BJ (cell line): ENCODE results near the gene R3HDM2. TPM values are rescaled to one million over a fixed set of nuclear protein-coding genes. Genes with fewer than 3 reads are reported as not detected.

Source experiments
- CTCF ChIA-PET: fragments of 350-600 bp; formaldehyde crosslinking; extraction: SDS; loops from one replicate; lab custom pipeline; 2021; ENCODE audit warnings: antibody characterized with exemption, inconsistent platforms; lab: Yijun Ruan, JAX
- POLR2A ChIA-PET: fragments of 300-600 bp; sonication (Branson Sonifier 250); formaldehyde crosslinking; extraction: SDS; loops from one replicate; lab custom pipeline; 2021; ENCODE audit warnings: antibody characterized with exemption; lab: Charles Lee
- DNase-seq: peaks from one replicate; pipeline ENCODE4 v3.0.0-alpha.2; 2011; ENCODE audit warnings: low read depth
- H3K27me3 ChIP-seq: 2 replicates; pipeline ENCODE4 v1.6.0; 2011; ENCODE audit warnings: low read length; ENCODE audit not compliant: control insufficient read depth, insufficient read depth
- H3K36me3 ChIP-seq: 2 replicates; pipeline ENCODE4 v1.5.1; 2011; ENCODE audit warnings: low read length; ENCODE audit not compliant: control insufficient read depth, insufficient read depth
- H3K4me3 ChIP-seq: 2 replicates; pipeline ENCODE4 v1.5.1; 2011; ENCODE audit warnings: low read depth, mild to moderate bottlenecking, control low read depth, low read length
- polyA plus RNA-seq: library from polyadenylated mRNA; depleted of rRNA; stranded (reverse); fragments of >200 nt; gene quantifications from 2 replicates; pipeline ENCODE4 v1.2.3, GENCODE V29; 2011
- TF ChIP-seq, protein P1 (sequence below): IDR thresholded peaks from 2 replicates; pipeline ENCODE4 v1.5.1; 2011; ENCODE audit warnings: low read depth, mild to moderate bottlenecking, control low read depth, inconsistent platforms, low read length, moderate library complexity; ENCODE audit not compliant: insufficient read depth

Gene R3HDM2
- polyA plus RNA-seq, 1 experiment: 27.4 TPM

DNA sequence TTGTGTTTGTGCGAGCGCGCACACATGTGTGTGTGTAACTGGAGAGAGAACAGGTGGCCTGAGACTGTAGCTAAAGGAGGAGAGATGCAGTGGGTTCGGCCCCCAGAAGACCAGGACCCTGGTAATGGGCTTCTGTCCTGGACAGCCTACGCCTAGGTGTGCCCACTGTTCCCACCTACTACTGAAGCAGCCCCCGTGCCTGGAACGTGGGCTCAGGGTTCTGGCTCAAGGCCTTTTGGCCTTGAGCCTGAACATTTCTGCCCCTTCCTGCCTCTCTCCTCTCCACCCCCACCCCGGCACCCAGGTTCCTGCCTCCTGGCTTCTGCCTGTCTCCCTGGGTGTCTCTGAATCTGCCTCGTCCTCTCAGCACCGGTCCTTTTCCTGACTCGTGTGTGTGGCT is 215.8 kb downstream of the R3HDM2 start:
- TF ChIP-seq, protein P1, sequence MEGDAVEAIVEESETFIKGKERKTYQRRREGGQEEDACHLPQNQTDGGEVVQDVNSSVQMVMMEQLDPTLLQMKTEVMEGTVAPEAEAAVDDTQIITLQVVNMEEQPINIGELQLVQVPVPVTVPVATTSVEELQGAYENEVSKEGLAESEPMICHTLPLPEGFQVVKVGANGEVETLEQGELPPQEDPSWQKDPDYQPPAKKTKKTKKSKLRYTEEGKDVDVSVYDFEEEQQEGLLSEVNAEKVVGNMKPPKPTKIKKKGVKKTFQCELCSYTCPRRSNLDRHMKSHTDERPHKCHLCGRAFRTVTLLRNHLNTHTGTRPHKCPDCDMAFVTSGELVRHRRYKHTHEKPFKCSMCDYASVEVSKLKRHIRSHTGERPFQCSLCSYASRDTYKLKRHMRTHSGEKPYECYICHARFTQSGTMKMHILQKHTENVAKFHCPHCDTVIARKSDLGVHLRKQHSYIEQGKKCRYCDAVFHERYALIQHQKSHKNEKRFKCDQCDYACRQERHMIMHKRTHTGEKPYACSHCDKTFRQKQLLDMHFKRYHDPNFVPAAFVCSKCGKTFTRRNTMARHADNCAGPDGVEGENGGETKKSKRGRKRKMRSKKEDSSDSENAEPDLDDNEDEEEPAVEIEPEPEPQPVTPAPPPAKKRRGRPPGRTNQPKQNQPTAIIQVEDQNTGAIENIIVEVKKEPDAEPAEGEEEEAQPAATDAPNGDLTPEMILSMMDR: no peak
- ChIA-PET CTCF (interaction anchor here (0.5 to 14.9 kb wide), 11 partner anchors 8 to 238 kb away, joined by 3 to 334 read pairs (median 21); partner anchors contain the start of genes SHMT2 and STAC3), POLR2A (interaction anchor here (0.6 kb wide), 1 partner anchor 41 kb away, joined by 3 read pairs; no protein-coding TSS in a partner anchor)
- peaks cover 9% of the 10 kb centered on the region for H3K27me3 ChIP-seq
- H3K4me3 ChIP-seq: no peak overlapping the region
- peaks cover 22% of the 10 kb centered on the region for H3K36me3 ChIP-seq
- no peak for DNase-seq

DNA sequence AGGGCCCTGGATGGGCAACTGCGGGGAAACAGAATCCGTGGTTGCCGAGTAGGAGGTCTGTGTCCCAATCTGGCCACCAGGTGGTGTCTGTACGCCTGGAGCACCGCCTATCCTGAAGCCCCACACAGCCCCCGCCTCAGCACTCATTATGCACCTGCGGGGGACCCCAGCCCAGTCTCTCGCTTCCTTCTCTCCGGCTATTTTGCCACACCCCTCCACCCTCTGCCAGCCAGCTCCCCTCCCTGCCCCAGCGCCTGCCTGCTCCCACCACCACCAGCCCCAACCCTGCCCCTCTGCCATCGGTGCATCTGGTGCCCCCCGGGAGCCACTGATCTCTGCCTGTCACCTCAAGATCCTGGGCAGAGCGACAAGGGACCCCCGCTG is 216.5 kb downstream of the R3HDM2 start:
- Histone ChIP-seq H3K4me3 (no peak overlapping the region), H3K27me3 (peaks cover 4% of the 10 kb centered on the region; the same call in 1 of the 2 replicates), H3K36me3 (peaks cover 28% of the 10 kb centered on the region)
- ChIA-PET POLR2A (interaction anchor here (0.8 kb wide), 1 partner anchor 15 kb away, joined by 3 read pairs; the partner anchor contains the start of gene SHMT2), CTCF (interaction anchor here (0.7 to 14.9 kb wide), 26 partner anchors 9 to 248 kb away, joined by 3 to 334 read pairs (median 4); partner anchors contain the start of genes GLI1, INHBE, NEMP1 and SHMT2)
- DNase-seq: no peak
- TF ChIP-seq, protein P1: peak; percentile 74

DNA sequence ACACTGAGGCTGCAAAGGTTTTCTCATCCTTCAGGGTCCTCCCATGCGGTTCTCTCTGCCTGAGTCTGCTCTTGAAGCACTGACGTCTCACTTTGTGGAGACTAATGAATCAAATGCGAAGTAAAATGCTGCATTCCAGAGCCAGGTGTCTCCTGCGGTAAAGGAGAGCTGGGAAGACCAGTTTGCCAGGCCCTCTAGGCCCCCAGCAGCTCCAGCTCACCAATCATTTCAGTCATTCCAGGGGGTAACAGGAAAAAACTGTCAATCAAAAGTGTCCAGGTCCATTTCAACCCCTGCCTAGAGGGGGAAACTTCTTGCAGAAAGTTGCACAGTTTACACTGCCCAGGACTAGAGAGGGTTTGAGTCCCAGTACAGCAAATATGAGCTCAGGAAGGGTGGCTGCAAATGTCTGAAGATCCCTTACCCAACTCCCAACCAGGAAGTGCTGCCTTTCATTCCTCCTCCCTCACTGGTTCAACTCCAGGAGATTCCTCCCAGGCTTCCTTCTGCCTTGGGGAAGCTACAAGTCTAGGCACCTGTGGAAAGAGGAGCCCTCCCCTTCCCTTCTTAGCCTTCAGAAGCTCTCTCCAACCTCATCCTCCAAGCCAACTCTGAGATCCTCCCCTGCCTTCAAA is 217.0 kb downstream of the R3HDM2 start:
- POLR2A ChIA-PET: interaction anchor here (0.6 to 1.0 kb wide), 4 partner anchors 16 to 26 kb away, joined by 3 to 12 read pairs (median 6); partner anchors contain the start of gene SHMT2
- Histone ChIP-seq H3K36me3 (peaks cover 32% of the 10 kb centered on the region), H3K27me3 (peaks cover 4% of the 10 kb centered on the region; the same call in 1 of the 2 replicates), H3K4me3 (no peak overlapping the region)
- TF ChIP-seq, protein P1: no peak
- no peak for DNase-seq
- CTCF ChIA-PET: interaction anchor here (0.7 to 14.9 kb wide), 28 partner anchors 10 to 249 kb away, joined by 3 to 334 read pairs (median 4); partner anchors contain the start of genes GLI1, INHBE, NEMP1 and SHMT2

DNA sequence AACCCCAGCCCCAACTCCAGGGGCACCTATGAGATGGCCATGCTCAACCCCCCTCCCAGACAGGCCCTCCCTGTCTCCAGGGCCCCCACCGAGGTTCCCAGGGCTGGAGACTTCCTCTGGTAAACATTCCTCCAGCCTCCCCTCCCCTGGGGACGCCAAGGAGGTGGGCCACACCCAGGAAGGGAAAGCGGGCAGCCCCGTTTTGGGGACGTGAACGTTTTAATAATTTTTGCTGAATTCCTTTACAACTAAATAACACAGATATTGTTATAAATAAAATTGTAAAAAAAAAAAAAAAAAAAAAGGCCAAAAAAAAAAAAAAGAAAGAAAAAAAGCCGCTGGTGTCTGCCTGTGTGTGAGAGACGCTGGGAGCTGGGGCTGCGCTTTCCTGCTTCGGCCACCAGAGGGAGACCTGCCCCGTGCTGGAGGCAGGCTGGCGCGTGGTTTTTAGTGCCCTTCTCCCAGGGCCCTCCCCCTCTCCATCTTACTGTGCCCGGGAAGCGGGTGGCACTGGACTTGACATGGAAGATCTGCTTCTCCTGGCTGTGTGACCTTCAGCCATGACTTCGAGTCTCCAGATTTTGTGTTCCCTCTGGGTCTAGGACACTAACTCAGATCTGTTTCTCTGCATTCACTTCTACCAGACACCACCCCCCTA is 217.7 kb downstream of the R3HDM2 start:
- CTCF ChIA-PET: interaction anchor here (0.6 to 14.9 kb wide), 29 partner anchors 10 to 250 kb away, joined by 3 to 334 read pairs (median 4); partner anchors contain the start of genes GLI1, NEMP1, SHMT2 and STAC3
- TF ChIP-seq, protein P1: peak; percentile 97
- peak; percentile 42 for DNase-seq
- peaks cover 39% of the 10 kb centered on the region for H3K36me3 ChIP-seq
- POLR2A ChIA-PET: interaction anchor here (0.5 to 1.0 kb wide), 4 partner anchors 16 to 63 kb away, joined by 4 to 12 read pairs (median 8); partner anchors contain the start of gene SHMT2
- peaks cover 4% of the 10 kb centered on the region; the same call in 1 of the 2 replicates for H3K27me3 ChIP-seq
- no peak overlapping the region for H3K4me3 ChIP-seq
